Amniotic epithelial cell (primary cell): ENCODE results near the gene COX8A.
A peak's percentile ranks its signal among the peaks of the same experiment; 100 is the strongest.

Experiments
- DNase-seq: peaks from one replicate; pipeline ENCODE4 v3.0.0-alpha.2; 2010; ENCODE audit warnings: low read depth

Gene COX8A

DNA sequence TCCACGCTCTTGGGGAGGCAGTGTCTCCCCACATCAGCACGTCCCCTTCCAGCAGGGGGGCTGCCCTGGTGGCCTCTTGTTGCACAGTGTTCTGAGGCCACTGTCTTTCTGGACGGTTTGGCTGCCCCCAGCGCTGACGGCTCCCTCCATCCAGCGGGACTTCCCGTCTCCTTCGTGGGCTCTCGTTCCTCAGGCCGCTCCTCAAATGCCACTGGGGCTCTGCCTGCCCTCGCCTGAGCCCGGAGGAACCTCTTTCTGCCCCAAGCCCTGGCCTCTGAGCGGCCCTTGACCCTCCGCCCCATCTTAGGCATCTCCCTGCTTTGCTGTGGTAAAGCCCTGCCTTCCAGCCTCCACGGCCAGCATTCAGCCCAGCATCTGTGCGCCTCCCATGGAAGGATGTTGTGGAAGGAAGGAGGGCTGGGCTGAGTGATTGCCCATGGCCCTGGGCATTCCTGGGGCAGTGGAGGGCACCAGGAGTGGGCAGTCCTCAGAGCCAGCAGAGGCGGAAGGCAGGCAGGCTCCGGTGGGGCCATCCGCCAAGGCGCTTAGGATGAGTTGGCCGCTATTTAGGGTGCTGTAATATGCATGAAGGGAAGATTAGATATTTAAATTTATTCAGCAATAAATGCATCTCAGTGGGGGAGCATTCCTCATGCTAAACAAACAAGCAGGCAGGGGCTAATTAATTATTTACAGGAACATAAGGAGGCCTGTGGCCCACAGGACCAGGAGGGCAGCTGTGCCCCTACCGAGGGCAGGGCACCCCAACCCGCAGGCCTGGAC is 29.6 kb downstream of the COX8A start:
- no peak for DNase-seq

DNA sequence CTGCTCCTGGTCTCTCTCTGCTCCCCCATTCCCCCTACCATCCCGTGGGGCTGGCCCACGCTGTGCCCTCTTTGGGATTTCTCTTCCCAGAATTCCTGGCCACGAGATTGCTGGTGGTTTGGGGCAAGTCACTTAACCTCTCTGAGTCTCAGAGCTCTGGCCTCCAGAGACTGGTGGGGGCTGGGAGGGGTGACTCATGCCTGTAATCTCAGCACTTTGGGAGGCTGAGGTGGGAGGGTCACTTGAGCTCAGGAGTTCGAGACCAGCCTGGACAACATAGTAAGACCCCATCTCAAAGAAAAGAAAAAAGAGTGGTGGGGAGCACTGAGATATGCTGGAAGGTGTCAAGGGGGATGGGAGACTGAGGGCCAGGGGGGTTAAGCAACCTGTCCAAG is 30.2 kb downstream of the COX8A start:
- no peak for DNase-seq

DNA sequence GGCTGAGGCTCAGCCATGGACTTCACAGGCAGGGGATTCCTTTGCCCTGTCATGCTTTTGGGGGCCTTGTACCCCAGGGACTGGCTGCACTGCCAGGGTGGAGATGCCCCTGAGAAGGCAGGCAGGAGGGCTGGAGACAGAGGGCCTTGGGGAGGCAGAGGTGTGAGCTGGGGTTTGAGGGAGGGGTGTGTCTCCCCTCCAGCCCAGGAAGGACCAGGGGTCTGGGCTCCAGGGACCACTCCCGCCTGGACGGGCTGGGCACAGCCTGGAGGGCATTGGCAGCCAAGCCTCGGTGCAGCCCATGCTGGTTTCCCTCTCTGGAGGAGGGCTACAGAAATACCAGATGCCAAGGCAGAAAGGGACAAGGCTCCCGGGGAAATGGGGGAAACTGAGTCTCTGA is 31.3 kb downstream of the COX8A start:
- no peak for DNase-seq

DNA sequence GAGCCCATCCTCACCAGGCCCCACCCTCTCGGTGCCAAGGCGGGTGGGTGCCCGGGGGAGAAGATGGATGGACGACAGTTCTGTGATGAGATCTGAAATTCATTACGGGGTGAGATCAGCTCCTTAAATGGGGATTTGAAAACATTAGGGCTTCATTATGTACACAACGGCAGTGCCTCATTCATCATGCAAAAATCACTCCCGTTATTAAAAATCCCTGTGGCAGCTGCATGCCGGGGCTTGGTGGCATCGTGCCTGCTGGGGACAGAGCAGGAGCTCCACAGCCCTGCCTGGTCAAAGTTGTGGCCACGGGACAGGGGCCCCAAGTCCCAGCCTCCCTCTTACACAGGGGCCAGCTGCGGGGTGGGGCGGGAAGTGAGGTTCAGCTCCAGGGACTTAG is 32.0 kb downstream of the COX8A start:
- DNase-seq: no peak

DNA sequence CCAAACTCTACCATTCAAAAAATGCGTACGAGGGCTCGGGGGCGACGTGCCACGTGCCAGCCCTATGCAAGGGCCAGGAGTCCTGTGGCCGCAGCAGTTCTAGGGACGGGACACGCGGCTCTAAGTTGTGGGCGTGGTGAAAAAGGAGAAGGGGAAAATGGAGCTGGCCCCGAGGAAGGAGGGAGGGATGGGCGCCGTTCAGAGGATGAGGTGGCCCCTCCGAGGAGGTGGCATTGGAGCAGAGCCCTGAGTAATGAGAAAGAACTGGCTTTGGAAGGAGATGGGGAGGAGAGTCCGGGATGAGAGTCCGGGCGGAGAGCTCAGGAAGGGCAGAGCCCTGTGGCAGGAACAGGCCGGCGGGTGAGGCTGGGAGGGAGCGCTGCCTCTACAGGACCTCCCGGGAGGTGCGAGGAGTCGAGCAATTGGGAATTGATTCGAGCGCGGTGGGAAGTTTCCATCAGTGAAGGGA is 32.8 kb downstream of the COX8A start:
- no peak for DNase-seq

DNA sequence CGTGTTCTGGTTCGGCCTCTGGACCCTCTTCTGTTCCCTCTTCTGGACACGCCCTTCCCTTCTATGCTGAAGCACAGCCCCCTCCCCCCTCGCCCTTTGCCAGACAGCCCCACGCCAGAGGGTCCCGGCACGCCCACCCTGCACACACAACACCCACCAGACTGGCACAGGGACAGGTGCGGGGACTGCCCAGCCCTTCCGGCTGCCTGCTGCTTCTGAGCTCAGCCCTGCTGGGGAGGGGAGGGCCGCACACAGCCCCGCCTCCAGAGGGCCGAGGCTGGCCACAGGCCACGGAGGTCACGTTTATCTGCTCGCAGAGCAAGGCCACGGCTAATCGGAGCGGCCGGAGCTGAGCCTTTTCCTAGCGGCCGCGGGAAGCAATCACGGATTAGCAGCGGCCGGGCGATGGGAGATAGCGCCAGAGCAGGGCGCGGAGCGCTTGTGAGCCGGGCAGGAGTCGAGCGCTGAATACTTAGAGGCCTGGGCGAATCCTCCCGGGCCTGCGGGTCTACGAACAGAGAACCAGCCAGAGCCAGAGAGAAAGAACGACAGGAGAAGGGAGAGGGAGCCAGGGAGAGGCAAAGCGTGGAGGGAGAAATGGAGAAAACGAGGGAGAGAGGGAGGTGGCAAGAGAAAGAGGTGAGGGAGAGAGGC is 33.3 kb downstream of the COX8A start:
- DNase-seq: peak; percentile 71

DNA sequence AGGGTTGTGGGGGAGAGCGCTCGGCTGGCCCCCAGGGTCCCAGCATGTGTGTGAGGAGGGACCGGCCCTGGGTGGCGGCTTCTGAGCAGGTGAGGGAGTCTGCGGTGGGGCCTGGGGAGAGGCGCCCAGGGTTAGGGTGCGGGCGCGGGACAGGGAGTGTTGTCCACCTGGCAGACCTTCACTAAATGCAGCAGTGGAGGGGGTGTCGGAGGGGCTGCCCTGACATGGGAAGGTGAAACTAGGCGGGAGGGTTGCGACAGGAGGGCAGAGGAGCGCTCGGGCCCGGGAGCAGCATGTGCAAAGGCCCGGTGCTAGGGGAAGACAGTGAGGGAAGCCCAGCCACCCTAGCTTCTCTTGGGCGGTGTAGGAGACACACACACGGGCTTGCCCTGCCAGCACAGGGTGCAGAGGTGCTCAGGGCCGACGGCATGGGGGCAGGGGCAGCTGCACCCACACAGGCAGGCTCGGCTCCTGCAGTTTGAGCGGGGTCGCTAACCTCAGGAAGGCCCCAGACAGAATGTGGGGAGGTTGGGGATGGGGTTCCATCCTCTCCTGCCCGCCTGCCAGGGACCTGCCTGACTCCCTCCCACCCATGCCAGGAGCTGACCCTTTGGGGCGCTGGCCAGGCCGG is 34.0 kb downstream of the COX8A start:
- no peak for DNase-seq

DNA sequence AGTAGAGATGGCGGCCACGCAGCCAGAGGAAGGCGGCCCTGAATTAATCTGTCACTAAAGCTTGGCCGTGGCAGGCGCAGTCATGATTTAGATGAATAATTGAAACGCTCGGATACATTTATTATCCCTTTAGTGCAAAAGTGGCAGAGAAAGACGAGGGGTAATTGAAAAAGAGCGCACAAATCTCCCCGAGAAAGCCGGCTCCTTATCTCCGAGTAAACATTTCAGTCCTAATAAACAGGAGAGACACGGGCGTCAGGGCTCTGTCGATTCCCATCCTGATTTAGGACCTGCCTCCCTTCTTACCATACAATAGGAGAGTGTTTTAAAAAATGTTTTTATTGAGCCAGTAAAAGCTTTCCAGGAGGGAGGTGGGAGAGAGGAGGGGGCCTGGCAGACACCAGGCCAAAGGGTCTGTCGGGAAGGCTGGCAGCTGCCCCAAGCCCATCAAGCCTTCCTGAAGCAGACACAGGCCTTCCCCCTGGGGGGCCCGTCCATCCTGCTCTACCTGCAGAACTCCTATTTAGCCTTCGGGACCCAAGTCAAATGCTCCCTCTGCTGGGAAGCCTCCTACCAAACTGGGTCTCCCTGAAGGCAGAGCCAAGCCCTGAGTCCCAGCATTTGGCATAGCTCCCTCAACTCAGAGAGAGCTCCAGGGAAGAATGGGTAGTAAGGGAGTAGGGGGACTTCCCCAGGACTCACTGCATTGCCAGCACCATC is 34.7 kb downstream of the COX8A start:
- DNase-seq: no peak

DNA sequence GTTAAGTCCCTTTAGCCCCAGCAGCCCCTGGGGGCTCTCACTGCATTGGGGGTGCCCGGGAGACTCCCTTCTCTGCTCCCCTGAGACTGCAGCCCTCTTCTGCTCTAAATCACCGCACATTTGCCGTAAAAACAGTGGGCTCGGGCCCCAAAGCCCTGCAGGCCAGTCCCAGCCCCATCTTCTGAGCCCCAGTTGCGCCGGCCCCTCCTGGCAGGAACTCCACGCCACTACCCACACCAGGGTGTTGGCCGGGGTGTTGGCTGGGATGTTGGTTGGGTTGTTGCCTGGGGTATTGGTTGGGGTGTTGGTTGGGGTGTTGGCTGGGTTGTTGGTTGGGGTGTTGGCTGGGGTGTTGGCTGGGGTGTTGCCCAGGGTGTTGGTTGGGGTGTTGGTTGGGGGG is 35.3 kb downstream of the COX8A start:
- no peak for DNase-seq

DNA sequence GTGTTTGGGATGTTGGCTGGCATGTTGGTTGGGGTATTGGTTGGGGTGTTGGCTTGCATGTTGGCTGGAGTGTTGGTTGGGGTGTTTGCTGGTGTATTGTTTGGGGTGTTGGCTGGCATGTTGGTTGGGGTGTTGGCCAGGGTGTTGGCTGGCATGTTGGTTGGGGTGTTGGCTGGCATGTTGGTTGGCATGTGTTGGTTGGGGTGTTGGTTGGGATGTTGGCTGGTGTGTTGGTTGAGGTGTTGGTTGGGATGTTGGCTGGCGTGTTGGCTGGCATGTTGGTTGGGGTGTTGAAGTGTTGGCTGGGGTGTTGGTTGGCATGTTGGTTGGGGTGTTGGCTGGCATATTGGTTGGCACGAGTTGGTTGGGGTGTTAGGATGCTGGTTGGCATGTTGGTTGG is 36.4 kb downstream of the COX8A start:
- no peak for DNase-seq

DNA sequence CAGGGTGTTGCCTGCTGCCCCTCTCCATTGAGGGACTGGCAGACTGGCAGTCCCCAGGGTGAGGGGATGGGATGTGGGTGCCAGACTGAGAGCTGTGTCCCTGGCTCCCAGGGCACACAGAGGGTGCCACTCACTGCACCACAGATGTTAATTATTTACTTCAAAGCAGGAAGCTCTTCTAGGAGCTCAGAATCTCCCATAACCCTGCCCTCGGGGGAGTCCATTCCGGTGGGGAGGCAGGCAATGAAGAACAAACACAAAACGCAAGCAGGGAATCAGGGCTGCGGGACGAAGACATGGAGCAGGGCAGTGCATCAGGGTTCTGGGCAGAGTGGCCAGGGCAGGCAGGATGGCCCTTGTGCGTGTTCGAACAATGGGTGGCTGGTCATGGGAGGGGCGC is 37.0 kb downstream of the COX8A start:
- DNase-seq: no peak

DNA sequence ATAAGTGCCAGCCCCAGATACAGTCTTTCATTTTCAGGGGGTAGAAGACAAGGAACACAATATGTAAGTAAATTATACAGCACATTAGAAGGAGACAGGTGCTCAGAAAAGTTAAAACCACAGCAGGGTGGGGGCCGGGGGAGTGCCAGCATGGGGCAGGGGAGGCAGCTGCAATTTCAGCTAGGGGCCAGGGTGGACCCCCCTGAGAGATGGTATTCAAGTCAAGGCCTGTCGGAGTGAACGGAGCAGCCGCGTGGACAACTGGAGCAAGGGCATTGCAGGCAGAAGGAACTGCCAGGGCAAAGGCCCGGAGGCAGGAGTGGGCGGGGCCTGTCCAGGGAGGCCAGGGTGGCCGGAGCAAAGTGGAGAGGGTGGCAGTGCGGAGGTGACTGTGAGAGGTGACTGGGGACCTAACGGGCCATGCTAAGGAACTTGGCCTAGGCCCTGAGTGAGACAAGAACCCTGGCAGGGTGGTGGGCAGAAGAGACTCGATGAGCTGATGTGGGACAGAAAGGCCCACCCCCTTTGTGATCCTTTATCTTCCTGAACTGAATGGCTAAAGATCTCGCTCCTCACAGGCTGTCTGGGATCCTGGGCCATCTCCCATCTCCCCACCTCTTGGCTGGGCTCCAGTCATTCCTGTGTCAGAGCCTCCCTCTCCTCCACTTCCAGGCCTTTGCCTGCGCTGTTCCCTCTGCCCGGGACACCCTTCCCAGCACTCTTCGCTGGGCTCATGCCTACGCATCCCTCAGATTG is 38.9 kb downstream of the COX8A start:
- no peak for DNase-seq

DNA sequence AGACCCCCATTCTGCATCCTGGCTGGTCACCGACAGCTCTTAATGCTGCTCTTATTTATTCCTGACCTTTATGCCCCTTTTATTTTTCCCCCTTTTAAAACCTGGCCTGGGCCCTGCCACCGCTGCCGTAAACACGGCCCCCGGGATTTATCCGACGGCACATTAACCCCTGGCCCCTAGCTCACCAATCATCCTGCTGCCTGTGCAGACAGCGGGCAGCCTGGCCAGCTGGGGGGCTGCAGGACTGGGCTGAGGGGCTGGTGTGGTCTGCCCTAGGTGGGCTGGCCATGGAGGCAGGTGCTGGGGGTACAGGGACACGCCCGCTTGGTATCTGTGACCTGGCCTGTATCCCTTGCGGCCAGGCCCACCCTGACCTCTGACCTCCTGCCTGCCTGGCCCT is 39.9 kb downstream of the COX8A start:
- DNase-seq: no peak

DNA sequence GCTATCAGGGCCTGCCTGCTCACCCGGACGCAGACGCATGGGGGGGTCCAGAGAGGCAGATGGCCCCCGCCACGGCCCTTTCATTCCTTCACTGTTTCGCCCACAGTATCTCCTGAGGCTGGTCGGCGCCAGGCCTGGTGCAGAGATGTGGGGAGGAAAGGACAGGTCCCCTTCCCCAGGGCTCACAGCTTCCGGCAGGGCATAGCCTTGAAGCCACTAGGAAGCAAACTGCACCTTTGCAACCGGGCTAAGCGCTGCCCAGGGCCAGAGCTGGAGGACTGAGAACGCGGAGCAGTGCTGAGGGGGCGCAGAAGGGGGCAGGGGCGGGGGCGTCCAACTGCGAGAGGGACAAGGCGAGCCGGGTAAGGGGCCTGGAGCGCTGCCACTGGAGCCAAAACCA is 41.1 kb downstream of the COX8A start:
- DNase-seq: no peak

DNA sequence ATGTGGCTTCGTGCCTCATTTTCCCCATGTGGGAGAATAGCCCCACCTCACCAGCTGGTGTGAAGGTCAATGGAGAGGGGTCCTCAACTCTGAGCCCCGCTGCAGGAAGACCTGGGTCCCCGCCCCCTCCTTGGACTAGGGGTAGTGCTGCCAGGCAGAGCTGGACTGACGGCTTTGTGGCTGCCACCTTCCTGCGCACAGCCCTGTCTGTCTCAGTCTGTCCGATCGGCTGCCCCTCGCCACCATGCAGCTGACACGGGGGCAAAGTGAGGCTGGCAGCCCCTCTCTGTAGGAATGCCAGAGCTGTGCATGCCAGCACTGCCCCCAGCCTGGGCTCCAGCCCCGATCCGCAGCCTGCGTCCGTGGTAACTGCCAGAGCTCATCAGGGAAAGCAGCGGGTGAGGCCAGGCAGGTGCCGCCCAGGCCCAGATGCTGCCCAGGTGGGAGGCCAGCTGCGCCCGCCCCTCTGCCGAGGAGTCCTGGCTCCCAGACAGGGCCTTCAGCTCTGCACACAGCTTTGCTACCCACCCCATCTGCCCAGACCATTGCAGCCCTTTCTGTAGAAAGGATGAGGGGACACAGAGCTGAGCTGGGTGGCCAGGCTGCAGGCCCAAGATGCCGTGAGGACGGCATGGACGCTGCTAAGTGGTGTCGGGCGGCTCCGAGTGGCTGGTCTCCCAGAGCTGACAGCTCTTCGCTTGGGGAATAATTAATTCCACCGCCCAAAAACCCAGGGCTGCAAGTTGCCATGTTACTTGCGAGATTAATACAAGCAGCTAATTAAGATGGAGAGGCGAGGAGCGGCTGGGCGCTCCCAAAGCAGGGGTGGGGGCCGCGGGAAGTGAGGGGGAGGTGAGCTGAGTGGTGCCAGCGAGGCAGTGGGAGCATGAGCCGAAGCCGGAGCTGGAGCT is 41.8 kb downstream of the COX8A start:
- DNase-seq: no peak

DNA sequence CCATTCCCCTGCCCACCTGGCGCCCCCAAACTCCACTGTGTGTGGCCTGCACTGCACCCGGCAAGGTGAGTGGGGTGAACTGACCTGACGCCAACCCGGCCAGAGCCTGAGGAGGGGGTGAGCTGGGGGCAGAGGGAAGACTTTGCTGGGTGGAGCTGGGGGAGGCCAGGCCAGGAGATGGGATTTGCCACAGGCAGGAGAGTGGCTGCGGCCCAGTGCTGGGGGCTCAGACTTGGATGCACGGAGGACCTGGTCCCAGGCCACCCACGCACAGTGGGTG is 43.5 kb downstream of the COX8A start:
- no peak for DNase-seq

DNA sequence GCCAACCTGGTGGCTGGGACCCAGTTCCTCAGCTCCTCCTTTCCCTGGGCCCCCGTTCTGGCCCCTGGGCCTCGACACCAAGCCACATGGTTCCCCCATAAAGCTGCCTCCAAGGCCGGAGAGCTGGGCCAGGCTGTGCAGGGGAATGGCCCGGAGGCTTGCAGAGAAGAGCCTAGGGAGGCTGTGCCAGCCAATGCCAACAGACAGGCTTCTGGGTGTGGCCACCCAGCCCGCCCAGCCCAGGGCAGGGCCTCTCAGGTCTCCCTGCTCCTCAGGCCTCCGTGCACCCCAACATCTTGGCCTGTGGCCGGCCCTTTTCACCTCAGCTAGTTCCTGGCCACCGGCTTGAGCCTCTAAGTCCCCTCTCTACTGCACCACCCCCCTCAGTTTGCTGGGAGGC is 43.9 kb downstream of the COX8A start:
- no peak for DNase-seq

DNA sequence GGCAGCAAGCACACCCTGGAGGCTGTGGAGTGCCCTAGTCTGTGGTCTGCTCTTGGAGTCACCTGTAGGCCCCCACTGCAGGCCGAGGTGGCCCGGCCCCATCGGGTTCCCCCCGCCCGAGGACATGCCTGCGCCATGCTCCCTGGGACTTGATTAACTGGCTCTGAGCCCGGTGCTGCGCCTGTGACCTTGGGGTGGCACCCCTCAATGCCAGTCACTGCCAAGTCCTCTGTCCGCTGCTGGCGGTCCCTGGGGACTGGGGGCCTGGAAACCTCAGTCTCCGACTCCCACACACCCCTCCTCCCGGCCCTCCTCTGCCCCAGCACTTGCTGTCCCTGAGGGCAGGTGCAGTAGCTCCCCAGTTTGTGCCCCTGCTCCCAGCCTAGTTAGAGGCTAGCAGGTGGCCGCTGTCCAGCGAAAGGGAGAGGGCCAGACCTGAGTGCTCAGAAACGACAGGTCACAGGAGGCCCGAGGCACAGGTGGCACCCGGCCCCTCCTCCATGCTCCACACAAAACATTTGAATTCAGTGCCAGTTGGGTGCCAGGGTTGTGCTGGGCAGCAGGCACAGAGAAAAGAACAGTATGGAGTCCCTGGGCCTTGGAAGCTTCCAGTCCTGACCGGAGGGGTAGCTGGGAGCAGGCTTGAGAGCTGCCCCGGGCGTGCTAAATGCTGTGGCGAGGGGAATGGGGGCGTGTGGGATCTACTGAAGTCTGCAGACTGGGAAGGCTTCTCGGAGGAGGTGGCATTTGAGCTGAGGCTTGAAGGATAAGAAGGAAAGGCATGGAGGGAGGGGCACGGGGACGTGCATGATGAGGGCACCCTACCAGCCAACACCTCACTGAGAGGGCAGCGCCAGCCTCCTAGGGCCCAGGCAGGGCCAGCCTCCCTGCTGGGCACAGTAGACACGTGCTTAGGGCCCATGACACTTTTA is 45.0 kb downstream of the COX8A start:
- DNase-seq: no peak

DNA sequence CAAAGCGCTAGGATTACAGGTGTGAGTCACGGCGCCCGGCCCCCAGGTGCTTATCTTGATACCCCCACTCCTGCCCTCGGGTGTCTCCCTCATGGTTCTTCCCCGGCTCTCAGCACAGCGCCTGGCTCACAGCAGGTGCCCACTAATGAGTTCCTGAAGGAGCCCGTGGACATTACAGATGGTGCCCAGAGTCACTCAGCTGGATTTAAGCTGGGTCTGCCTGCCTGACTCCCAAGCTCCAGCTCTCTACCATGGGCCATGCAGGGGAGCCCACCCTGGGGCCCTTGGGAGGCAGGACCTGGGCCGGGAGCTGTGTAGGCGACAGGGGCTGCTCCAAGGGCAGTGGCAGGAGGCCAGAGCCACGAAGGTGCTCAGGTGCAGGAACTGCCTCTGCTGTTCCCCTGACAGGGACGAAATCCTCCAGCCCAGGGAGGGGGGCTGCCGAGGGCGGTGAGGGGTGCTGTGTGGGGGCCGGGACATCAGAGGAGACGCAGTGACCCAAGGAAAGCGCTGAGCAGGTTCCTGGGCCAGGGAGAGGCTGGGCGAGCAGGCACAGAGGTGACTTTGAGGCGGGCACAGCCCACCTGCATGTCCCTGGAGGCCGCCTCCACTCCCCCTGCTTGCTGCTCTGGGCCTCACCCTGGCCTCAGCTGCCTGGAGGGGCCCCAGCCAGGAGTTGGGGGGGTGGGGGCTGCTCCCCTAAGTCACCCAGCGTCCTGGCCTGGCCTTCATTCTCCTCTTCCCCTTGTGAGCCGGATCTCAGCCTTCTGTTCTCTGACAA is 46.7 kb downstream of the COX8A start:
- no peak for DNase-seq
